Mesodermal cell (in vitro differentiated cells): ENCODE measurements around the gene COLEC12.

Experiments
- H3K27ac ChIP-seq: 2 replicates; pipeline ENCODE4 v1.7.0; 2013; ENCODE audit warnings: mild to moderate bottlenecking, low read depth, low read length, moderate library complexity; ENCODE audit not compliant: severe bottlenecking
- H3K36me3 ChIP-seq: 2 replicates; pipeline ENCODE4 v1.7.1; 2013; ENCODE audit warnings: mild to moderate bottlenecking, low read length, moderate library complexity; ENCODE audit not compliant: control insufficient read depth, insufficient read depth
- H3K4me1 ChIP-seq: one replicate; pipeline ENCODE4 v1.7.1; 2013; ENCODE audit warnings: mild to moderate bottlenecking, low read length; ENCODE audit not compliant: insufficient read depth, control insufficient read depth, poor library complexity, severe bottlenecking
- H3K4me3 ChIP-seq: 2 replicates; pipeline ENCODE4 v1.7.0; 2013; ENCODE audit warnings: low read length, control low read depth, mild to moderate bottlenecking; ENCODE audit not compliant: insufficient read depth, poor library complexity, severe bottlenecking; ENCODE audit errors: extremely low read depth
- H3K9me3 ChIP-seq: 2 replicates; pipeline ENCODE4 v1.7.1; 2013; ENCODE audit warnings: mild to moderate bottlenecking, low read length, moderate library complexity; ENCODE audit not compliant: control insufficient read depth
- WGBS, 2 experiments: methylation state at CpG; one replicate each; pipeline ENCODE4 v1.1.5; 2013; ENCODE audit warnings: missing lambda C conversion rate in 2 of 2; ENCODE audit not compliant: insufficient coverage in 2 of 2; 5-methylcytosine and 5-hydroxymethylcytosine counted together

The COLEC12 gene

GRCh38 chr18:523561-523960 is 23.1 kb upstream of the COLEC12 start:
- no peak overlapping the region for H3K4me3 ChIP-seq

GRCh38 chr18:519019-519879 is 18.7 kb upstream of the COLEC12 start:
- peak overlapping the region; percentile 87 for H3K27ac ChIP-seq

More at GRCh38 chr18:523561-523960, 23.1 kb upstream of the COLEC12 start:
- no peaks in the 10 kb centered on the region for H3K9me3 ChIP-seq
- H3K27ac ChIP-seq, result no peak overlapping the region
- WGBS, 2 experiments, result 83 to 96% methylated on average over 2 to 3 of the region's 4 CpGs
- no peaks in the 10 kb centered on the region for H3K36me3 ChIP-seq
- peaks cover 26% of the 10 kb centered on the region for H3K4me1 ChIP-seq

GRCh38 chr18:518081-518480 is 17.6 kb upstream of the COLEC12 start:
- Histone ChIP-seq H3K4me1 (peaks cover 24% of the 10 kb centered on the region), H3K4me3 (no peak overlapping the region), H3K27ac (peak overlapping the region; percentile 87), H3K36me3 (no peaks in the 10 kb centered on the region), H3K9me3 (peaks cover 9% of the 10 kb centered on the region)
- 75 to 81% methylated on average over 2 to 3 of the region's 3 CpGs for WGBS, 2 experiments

More at GRCh38 chr18:519019-519879, 18.7 kb upstream of the COLEC12 start:
- 82 to 95% methylated on average over 6 to 9 of the region's 11 CpGs for WGBS, 2 experiments
- no peak overlapping the region for H3K4me3 ChIP-seq
- peaks cover under 1% of the 10 kb centered on the region for H3K9me3 ChIP-seq
- H3K4me1 ChIP-seq, result peaks cover 24% of the 10 kb centered on the region
- H3K36me3 ChIP-seq, result no peaks in the 10 kb centered on the region

- peaks cover 9% of the 10 kb centered on the region for H3K9me3 ChIP-seq
- 33 to 59% methylated on average over 3 to 4 of the region's 4 CpGs for WGBS, 2 experiments
Measured at GRCh38 chr18:515838-516237, 15.3 kb upstream of the COLEC12 start.

GRCh38 chr18:515156-515815 is 14.8 kb upstream of the COLEC12 start:
- Histone ChIP-seq H3K4me3 (no peak overlapping the region), H3K4me1 (peaks cover 24% of the 10 kb centered on the region), H3K9me3 (peaks cover 9% of the 10 kb centered on the region), H3K36me3 (no peaks in the 10 kb centered on the region), H3K27ac (peak overlapping the region; percentile 85)
- WGBS, 2 experiments, result 88 to 91% methylated on average over 29 to 30 of the region's 44 CpGs

More at GRCh38 chr18:515838-516237, 15.3 kb upstream of the COLEC12 start:
- H3K4me3 ChIP-seq, result no peak overlapping the region
- no peaks in the 10 kb centered on the region for H3K36me3 ChIP-seq
- H3K4me1 ChIP-seq, result peaks cover 24% of the 10 kb centered on the region
- H3K27ac ChIP-seq, result peak overlapping the region; percentile 85

GRCh38 chr18:513826-514530 is 13.5 kb upstream of the COLEC12 start:
- Histone ChIP-seq H3K4me3 (no peak overlapping the region), H3K9me3 (peaks cover 9% of the 10 kb centered on the region), H3K27ac (no peak overlapping the region), H3K4me1 (peaks cover 22% of the 10 kb centered on the region), H3K36me3 (no peaks in the 10 kb centered on the region)
- 90 to 97% methylated on average over 29 to 35 of the region's 36 CpGs for WGBS, 2 experiments

- 92 to 100% methylated on average over 3 to 4 of the region's 9 CpGs for WGBS, 2 experiments
- Histone ChIP-seq H3K36me3 (no peaks in the 10 kb centered on the region), H3K27ac (no peak overlapping the region), H3K4me3 (no peak overlapping the region), H3K9me3 (peaks cover 9% of the 10 kb centered on the region), H3K4me1 (peaks cover 12% of the 10 kb centered on the region)
Measured at GRCh38 chr18:512957-513356, 12.5 kb upstream of the COLEC12 start.

- no CpG with 5 or more reads among the region's 3 CpGs for WGBS, 2 experiments
- Histone ChIP-seq H3K4me1 (peaks cover 15% of the 10 kb centered on the region), H3K9me3 (peaks cover 6% of the 10 kb centered on the region), H3K36me3 (no peaks in the 10 kb centered on the region), H3K27ac (no peak overlapping the region), H3K4me3 (no peak overlapping the region)
Measured at GRCh38 chr18:508835-509234, 8.3 kb upstream of the COLEC12 start.

GRCh38 chr18:507636-508035 is 7.1 kb upstream of the COLEC12 start:
- H3K27ac ChIP-seq, result no peak overlapping the region
- no peak overlapping the region for H3K4me3 ChIP-seq
- 88 to 100% methylated on average over 1 to 3 of the region's 3 CpGs for WGBS, 2 experiments
- H3K4me1 ChIP-seq, result peaks cover 15% of the 10 kb centered on the region
- H3K9me3 ChIP-seq, result no peaks in the 10 kb centered on the region
- H3K36me3 ChIP-seq, result no peaks in the 10 kb centered on the region

GRCh38 chr18:506801-507200 is 6.3 kb upstream of the COLEC12 start:
- no peaks in the 10 kb centered on the region for H3K9me3 ChIP-seq
- H3K4me1 ChIP-seq, result peaks cover 15% of the 10 kb centered on the region
- no peaks in the 10 kb centered on the region for H3K36me3 ChIP-seq
- WGBS, 2 experiments, result 91 to 98% methylated on average over 4 of the region's 4 CpGs
- H3K27ac ChIP-seq, result no peak overlapping the region
- H3K4me3 ChIP-seq, result no peak overlapping the region
